Measurements from ENCODE around the gene ATXN3. TPM values are rescaled to one million over a fixed set of nuclear protein-coding genes. Genes with fewer than 3 reads are reported as not detected.
"Not testable (repeated sequence)": the region's sequence is repeated elsewhere in the genome, so short reads cannot be mapped to it uniquely, and the experiment has no call there.

The ATXN3 gene
- total RNA-seq, 2 experiments from 2014 or later: 28.6 to 32.8 TPM

DNA sequence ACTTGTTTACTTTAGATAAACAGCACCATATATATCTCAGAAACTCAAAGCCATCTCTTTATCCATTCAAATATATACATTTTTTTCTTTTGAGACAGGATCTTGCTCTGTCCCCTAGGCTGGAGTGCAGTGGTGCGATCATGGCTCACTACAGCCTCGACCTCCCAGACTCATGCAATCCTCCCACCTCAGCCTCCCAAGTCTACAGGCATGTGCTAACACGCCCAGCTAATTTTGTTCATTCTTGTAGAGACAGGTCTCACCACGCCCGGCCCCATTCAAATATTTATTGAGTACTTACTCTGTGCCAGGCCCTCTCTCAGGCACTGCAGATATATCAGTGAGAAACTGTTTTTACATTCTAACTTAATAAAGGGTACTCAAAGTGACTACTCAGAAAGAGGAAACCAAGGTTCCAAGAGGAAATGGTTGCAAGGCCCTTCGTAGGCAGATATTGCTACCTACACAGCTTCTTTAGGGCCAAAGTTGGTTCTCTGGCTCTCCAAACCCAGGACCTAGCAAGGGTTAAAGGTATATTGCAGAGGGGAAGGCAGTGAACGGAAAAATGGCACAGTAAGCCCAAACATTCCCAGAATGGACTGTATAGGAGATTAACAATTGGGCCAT, 2.9 kb downstream of the ATXN3 start:
- ChIA-PET CTCF (no interaction called here), POLR2A (no interaction called here)

DNA sequence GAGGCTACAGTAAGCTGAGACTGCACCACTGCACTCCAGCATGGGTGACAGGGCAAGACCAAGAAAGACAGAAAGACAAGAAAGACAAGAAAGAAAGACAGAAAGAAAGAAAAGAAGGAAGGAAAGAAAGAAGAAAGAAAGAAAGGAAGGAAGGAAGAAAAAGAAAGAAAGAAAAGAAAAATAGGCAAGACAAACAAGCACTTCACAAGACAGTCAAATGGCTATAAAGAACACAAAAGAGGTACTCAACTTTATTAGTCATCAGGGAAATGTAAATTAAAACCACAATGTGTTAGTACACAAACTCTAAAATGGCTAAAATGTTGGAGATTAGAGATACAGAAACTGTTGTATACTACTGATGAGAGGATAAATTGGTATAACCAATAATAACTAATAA, 6.6 kb downstream of the ATXN3 start:
- ChIA-PET CTCF (no interaction called here), POLR2A (interaction anchor here (0.6 kb wide), 1 partner anchor 31 kb away, joined by 4 read pairs; no protein-coding TSS in a partner anchor)

DNA sequence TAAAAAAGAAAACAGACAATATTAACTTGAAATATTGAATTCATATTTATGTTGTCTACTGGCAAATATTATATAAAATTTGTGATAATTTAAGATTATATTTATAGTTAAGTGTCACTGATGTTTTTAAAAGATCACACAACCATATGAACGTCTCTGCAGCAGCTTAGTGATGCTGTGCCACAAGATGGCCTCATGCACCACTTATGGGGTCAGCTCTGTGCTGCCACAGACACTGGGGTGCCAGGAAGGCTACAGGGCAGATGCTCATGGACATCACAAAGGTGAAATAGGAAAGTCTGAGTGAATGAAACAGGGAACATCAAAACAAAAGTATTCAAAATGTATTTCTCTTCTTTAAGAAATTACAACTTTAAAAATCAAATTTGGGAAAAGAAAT, 13.1 kb downstream of the ATXN3 start:
- ChIA-PET POLR2A (no interaction called here), CTCF (no interaction called here)

DNA sequence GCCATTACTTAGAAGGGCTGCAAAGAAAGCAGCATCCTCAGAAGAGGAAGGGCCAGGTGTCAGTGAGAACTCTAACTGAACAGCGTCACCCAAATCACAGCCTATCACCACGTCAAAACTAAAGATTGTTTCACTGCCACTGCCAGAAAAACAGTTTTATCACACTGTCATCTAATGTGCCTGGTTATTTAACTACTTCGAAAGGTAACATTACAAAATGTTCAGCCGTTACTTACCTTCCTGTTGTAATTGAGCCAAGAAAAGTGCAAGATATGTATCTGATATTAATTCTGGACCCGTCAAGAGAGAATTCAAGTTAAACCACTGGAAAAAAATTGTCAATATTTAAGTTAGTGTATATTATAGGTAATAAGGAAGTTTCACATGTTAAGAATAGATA, 17.9 kb downstream of the ATXN3 start:
- POLR2A ChIA-PET: interaction anchor here (0.6 to 0.7 kb wide), 2 partner anchors 12 to 193 kb away, joined by 3 read pairs; no protein-coding TSS in a partner anchor
- CTCF ChIA-PET: no interaction called here

DNA sequence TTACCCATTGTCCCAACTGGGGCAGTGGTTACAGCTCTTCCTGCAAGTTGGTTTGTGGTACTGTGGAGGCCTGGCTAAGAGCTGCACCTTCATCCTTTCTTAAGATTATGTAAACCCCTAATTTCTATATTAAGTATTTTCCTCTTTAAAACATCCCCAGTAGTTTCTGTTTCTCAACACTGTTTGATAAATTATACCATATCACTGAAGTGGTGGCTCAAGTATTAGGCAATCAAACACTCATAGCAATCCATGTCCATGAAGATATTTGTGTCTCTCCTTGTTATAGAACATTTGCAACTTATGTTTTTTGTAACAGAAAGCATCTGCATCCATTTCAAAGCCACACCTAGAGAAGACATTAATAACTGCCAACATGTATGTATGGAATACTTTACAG, 31.8 kb downstream of the ATXN3 start:
- ChIA-PET CTCF (no interaction called here), POLR2A (no interaction called here)

DNA sequence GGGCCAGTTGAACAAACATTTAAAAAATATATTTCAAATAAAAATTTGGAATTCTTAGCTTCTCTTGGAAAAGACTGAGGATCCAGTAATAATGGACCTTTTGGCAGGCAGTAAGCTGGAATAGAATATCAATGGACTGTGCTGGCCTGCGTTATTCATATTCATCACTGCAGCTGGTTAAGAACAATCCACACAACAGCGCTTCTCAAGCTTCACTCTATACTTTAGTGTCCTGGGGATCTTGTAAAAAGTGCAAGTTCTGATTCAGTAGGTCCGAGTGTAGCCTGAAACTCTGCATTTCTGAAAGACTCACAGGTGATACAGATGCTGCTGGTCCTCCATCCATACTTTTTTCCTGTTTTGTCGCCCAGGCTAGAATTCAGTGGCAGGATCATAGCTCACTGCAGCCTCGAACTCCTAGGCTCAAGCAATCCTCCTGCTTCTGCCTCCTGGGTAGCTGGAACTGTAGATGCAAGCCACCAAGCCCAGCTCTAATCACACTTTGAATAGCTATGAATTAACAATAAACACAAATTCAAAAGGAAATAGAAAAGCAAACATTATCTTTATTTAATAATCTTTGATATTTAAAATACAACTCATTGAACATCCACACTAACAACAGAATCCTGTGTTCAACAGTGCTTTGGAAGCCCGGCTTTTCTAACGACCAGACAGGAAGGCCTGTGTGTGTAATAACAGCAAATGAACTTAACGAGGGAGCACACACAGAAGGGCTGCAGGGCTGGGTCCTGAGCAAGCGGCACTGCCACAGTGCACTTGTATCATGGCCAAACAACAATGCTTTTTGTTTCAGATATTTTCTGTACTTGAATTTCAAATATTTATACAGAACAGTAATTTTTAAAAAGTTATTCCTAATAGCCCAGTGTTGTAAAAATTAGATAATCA, 48.1 kb downstream of the ATXN3 start:
- POLR2A ChIA-PET: no interaction called here
- CTCF ChIA-PET: no interaction called here

DNA sequence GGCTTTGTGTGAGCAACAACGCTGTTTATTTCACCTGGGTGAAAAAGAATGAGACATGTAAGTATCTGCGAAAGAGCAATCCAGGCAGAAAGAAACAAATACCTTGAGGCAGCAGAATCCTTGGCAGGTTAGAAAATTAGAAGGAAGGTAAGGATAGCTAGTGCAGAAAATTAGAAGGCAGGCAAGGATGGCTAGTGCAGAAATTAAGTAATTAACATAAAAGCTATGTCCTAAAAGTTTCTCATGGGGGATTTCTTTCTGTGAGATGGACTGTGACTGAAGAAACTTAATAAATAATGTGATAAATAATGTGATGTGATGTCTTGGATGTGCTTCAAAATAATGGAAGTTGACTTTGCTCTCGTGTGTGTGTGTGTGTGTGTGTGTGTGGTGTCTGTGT, 56.6 kb downstream of the ATXN3 start:
- CTCF ChIA-PET: no interaction called here
- POLR2A ChIA-PET: no interaction called here

DNA sequence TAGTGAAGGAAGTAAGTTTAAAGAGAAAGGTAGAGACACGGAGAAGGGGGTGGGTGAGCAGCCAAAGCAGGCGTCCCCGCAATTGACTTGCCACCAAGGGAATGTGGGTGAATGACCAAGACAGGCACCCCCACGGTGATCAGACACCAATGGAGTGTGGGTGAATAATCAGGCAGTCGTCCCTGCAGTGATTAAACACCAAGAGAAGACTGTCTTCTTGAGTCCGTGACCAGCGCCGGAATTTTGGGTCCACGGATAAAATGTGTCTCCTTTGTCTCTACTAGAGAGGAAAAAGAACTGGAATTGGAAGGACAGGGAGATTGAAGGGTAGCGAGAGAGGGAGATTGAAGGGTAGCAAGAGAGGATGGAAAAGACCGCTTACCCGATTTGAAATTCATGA, 57.2 kb downstream of the ATXN3 start:
- POLR2A ChIA-PET, CTCF ChIA-PET: not testable (repeated sequence)

DNA sequence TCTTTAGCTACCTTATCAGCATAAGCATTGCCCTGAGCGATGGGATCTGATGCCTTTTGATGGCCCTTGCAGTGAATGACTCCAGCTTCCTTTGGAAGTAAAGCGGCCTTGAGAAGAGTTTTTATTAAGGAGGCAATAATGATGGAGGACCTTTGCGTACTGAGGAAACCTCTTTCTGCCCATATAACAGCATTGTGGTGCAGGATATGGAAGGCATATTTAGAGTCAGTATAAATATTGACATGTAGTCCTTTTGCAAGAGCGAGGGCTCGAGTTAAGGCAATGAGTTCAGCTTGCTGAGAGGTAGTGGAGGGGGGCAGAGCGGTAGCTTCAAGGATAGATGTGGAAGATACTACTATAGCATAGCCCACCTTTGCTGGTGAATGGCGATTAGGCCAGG, 60.5 kb downstream of the ATXN3 start:
- POLR2A ChIA-PET, CTCF ChIA-PET: not testable (repeated sequence)

DNA sequence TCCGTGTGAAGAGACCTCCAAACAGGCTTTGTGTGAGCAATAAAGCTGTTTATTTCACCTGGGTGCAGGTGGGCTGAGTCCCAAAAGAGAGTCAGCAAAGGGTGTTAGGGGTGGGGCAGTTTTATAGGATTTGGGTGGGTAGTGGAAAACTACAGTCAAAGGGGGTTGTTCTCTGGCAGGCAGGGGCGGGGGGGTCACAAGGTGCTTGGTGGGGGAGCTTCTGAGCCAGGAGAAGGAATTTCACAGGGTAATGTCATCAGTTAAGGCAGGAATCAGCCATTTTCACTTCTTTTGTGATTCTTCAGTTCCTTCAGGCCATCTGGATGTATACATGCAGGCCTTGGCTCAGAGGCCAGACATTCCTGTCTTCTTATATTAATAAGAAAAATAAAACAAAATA, 64.6 kb downstream of the ATXN3 start:
- CTCF ChIA-PET: interaction anchor here (0.8 to 2.3 kb wide), 2 partner anchors 12 to 65 kb away, joined by 4 to 8 read pairs; partner anchors contain the start of gene ATXN3

DNA sequence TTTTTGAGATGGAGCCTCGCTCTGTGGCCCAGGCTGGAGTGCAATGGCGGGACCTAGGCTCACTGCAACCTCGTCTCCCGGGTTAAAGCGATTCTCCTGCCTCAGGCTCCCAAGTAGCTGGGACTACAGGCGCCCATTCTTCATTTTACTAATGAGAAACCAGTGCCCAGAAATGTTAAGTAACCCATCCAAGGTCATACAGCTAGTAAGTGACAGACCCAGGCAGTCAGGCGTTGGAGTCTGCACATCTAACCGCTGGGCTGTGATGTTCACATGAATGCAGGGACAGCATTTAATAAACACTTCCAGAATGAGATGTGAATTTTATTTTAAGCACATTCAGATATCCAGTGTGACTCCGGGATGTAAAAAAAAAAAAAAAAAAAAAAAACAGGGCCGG, 65.2 kb downstream of the ATXN3 start:
- POLR2A ChIA-PET: interaction anchor here (2.6 kb wide), 1 partner anchor 65 kb away, joined by 12 read pairs; the partner anchor contains the start of gene ATXN3
- CTCF ChIA-PET: interaction anchor here (0.8 to 2.3 kb wide), 2 partner anchors 13 to 66 kb away, joined by 4 to 8 read pairs; partner anchors contain the start of gene ATXN3

More for the DNA sequence above, 64.6 kb downstream of the ATXN3 start:
- POLR2A ChIA-PET: interaction anchor here (2.6 kb wide), 1 partner anchor 65 kb away, joined by 12 read pairs; the partner anchor contains the start of gene ATXN3

DNA sequence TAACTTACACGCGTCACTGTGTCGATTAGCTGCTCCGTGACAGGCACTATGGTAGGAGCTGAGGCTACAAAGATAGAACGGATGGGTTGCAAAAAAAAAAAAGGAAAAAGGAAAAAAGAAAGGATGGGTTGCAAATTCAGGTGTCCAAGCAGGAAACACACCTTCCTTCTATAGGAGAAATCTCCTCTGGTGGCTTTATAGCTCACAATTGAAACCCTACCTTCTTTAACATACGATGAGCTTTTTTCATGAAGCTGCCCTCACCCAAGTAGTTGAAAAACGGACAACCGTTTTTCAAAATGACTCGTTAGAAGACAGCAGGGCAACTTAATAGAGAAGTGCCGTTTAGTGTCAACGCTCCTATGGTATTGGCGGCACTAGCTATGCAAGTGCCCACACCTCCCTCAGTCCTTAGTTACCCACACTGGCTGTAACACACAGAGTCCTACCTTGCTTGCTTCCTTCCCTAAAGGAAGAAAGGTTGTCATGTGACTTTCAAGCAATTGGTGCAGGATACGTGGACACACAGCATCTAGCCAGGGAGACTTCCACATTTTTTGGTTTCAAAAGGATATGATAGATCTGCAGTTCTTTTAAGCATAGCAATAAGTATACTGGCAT, 65.8 kb downstream of the ATXN3 start:
- CTCF ChIA-PET: interaction anchor here (0.5 to 2.3 kb wide), 2 partner anchors 66 to 169 kb away, joined by 3 to 8 read pairs; partner anchors contain the start of gene ATXN3

DNA sequence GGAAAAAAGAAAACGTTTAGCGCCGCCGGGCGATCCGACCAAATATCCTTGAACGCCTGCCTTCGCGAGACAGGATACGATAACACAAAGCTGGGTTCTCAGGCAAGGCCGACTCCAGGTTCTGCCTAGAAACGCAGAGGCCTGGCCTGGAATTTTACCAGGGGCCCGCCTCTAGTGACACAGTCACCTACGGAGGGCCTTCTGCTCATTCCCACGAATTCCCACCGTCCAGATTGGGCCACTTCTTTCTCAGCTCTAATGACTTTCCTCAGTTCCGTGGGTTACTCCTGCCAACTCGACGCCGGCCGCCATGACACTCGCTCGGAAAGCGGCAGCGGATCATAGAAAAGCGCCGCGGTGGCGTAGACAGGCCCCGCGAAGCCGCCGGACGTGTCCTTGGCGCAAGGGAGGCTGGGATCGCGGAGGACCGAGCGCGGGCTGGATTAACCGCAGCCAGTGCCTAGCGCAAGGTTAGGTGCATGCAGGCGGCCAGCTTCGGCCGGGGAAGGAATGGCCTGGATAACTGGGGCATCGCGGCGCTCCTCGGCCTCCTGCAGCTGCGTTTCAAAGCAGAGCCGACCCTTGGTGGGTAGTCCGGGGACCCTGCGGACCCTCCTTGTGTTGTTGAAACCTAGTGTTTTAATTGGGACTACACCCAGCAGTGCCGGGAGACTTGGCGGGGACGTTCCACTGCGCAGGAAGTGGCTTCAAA, 66.5 kb downstream of the ATXN3 start, which contains the start of gene TRIP11:
TSS of gene TRIP11 (minus strand) at position 341 of the 712 bp plus-strand sequence. CDS start 374 bp downstream, outside the sequence.
- POLR2A ChIA-PET: interaction anchor here (0.5 to 2.6 kb wide), 9 partner anchors 59 to 725 kb away, joined by 3 to 12 read pairs (median 3); partner anchors contain the start of genes ATXN3, CPSF2, NDUFB1 and TC2N
- CTCF ChIA-PET: interaction anchor here (2.3 kb wide), 1 partner anchor 67 kb away, joined by 8 read pairs; the partner anchor contains the start of gene ATXN3

More for the DNA sequence above, 65.8 kb downstream of the ATXN3 start:
- POLR2A ChIA-PET: interaction anchor here (0.6 to 2.6 kb wide), 11 partner anchors 9 to 725 kb away, joined by 3 to 12 read pairs (median 3); partner anchors contain the start of genes ATXN3, CPSF2, NDUFB1 and TC2N

DNA sequence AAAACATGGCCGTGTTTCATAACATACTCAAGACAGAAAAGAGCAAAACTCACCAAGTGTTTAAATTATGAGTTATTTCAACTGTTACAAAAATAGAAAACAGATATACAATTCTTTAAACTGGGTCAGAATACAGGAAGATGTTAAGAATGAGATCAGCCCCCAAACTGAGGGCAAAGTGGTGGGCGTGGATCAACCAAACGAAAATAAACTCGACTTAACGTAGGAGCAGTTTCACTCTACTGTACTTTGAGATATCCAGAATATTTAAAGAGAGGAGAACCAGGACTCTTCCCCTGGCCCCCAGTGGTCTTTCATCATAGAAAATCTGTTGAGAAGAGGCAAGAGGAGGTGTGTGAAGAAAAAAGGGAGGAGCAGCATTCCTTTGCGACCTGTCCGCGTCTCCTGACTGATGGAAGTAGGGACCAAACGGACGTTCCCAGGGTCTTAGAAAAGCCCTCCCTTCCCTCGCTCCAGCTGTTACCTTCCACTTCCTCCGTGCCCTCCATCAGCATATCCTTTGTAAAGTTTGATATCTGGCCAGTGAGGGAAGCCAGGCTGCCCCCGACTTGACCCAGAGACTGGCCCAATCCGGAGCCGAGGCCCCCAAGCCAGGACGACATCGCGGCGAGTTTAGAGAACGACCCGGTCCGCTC, 67.2 kb downstream of the ATXN3 start:
- ChIA-PET CTCF (interaction anchor here (2.3 kb wide), 1 partner anchor 68 kb away, joined by 8 read pairs; the partner anchor contains the start of gene ATXN3), POLR2A (interaction anchor here (0.5 to 2.6 kb wide), 4 partner anchors 67 to 494 kb away, joined by 3 to 12 read pairs (median 5); partner anchors contain the start of genes ATXN3, CPSF2 and NDUFB1)

DNA sequence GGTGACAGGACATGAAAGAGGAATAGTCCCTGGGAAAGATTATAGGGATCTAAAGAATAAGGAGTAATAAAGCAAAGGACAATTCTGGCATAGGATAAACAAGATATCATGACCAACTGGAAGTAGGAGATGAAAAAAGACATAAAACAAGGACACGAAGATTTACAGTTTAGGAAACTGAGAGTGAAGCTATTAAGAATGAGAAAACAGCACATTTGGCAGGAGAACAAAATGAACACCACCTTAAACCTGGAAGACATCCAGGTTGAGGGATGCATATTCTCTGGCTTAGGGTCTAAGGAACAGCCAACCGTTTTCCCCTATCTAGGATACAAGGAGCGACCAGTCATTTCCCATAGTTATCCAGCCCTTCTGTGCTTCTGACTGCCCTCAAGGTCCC, 68.4 kb downstream of the ATXN3 start:
- ChIA-PET CTCF (no interaction called here), POLR2A (interaction anchor here (0.5 kb wide), 1 partner anchor 33 kb away, joined by 3 read pairs; no protein-coding TSS in a partner anchor)

DNA sequence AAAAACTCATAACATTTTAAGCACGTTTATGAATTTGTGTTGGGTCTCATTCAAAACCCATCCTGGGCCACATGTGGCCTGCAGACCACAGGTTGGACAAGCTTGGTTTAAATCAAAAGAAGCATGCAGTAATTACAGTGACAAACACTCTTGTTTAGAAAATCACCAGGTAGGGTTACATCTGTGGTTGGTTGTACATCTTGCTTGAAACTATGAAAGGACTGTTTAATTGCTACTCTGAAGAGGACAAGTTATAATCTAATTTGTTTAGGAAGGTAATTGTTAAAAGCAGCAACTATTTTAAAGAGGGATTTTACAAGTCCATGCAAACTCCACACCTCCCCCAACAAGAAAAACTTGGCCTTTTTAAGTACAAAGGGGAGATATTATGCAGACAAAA, 70.5 kb downstream of the ATXN3 start:
- CTCF ChIA-PET: no interaction called here
- POLR2A ChIA-PET: no interaction called here

DNA sequence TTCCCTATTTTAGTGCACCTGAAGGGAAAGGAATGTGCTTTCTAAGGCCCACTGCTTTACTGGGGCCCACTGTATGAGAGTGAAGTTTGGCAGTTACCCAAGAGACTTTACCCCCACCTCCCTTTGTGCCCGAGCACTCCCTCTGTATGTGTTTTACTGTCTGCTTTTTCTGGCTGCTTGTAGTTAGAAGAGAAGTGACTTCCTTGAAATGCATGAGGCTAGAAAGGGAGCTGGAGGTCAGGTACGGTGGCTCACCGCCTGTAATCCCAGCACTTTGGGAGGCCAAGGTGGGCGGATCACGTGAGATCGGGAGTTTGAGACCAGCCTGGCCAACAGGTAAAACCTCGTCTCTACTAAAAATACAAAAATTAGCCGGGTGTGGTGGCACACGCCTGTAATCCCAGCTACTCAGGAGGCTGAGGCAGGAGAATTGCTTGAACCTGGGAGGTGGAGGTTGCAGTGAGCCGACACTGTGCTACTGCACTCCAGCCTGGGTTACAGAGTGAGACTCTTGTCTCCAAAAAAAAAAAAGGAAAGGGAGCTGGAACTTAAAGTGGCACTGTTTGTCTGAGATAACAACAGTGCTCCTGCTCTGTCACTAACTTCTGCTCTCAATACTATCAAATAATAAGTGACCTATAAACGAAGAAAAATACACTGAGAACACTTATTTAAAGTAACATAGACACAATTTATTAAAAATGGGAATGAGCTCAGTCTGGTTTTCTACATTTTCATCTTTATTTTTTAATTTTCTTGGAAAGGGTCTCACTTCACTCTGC, 72.3 kb downstream of the ATXN3 start:
- CTCF ChIA-PET: no interaction called here
- POLR2A ChIA-PET: interaction anchor here (0.6 kb wide), 1 partner anchor 423 kb away, joined by 3 read pairs; no protein-coding TSS in a partner anchor

Measured in activated CD8-positive, alpha-beta memory T cell treated with anti-CD3 and anti-CD28 coated beads for 36 hours (primary cell).